ENCODE results near the gene APC.

The APC gene

DNA sequence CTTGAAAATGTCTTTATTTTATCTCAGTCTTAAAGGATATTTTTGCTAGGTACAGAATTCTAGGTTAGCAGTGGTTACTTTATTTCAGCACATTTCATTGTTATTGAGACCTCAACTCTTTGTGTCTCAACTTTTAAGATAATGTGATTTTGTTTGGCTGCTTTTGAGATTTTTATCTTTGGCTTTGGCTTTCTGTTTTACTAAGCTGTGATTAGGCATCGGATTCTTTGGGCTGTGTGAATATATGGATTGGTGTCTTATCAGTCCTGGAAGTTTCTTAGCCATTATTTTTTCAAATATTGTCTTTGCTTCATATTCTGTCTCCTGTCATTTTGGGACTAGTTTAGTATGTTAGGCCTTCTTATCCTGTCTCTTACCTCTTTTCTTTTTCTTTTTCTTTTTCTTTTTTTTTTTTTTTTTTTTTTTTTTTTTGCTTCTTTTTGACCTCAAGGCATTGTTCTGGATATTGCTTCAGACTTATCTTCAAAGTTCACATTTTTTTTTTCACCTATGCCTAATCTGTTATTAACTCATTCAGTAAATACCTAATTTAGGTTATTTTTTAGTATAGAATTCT, 20.1 kb upstream of the APC start:
- DNase-seq: no peak

DNA sequence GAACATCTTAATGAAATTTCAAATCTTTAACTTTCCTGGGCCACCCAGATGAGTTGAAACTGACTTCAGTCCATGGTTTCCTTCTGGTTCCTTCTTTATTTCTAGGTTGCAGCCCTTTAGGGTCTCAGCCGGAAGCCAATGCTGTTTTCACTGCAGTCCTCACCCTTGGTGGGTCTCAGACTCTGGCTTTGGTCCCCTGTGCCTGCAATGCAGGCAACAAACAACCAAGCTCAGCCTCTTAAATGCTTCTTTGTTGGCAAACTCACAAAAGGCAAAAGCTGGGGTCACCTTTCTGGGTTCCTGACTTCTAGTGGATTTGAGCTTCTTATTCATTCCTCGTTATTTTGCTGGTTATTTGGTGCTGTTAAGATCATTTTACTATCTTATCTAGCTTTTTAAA, 19.3 kb upstream of the APC start:
- DNase-seq: no peak

DNA sequence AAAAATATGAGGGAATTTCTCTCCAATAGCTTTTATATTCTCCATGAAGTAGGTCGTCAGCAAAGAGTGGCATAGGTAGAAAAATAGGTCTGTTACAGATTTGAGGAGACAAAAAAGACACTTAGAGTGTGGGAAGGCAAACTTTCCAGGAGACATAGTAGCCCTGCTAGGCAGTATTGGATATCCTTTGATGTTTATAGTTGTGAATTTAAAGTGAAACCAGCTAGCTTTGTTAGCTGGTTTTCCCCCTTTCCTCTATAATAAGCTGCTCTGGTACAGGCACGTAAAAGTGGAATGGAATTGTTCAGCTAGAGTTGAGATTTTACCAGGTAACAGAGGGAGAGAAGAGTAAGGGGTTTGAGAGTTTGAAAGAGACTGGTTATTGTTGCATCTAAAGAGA, 17.1 kb upstream of the APC start:
- DNase-seq: no peak

DNA sequence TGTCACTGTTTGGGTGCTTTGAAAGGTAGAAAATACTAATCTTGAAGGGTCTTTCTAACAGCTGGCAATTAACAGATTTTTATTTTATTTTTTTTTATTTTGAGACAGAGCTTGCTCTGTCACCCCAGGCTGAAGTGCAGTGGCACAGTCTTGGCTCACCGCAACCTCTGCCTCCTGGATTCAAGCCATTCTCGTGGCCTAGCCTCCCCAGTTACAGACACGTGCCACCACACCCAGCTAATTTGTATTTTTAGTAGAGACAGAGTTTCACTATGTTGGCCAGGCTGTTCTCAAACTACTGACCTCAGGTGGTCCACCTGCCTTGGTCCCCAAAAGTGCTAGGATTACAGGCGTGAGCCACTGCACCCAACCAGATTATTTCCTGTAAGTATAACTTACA, 12.8 kb upstream of the APC start:
- no peak for DNase-seq

DNA sequence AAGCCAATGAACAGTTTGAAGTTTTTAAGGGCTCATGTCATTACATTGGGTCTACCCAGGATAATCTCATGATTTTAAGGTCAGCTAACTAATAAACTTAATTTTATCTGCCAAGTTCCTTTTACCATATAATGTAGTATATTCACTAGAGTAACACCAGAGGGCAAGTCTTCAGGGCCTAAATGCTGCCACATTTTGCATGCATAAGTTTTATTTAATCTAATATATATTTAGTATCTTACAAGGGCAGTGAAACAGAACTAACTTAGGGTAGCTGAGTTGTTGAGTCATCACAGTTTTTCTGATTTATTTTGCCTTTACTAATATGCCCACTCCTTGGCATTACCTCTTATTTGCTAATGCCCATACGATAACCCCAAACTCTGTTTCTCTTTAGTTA, 8.1 kb upstream of the APC start:
- DNase-seq: no peak

DNA sequence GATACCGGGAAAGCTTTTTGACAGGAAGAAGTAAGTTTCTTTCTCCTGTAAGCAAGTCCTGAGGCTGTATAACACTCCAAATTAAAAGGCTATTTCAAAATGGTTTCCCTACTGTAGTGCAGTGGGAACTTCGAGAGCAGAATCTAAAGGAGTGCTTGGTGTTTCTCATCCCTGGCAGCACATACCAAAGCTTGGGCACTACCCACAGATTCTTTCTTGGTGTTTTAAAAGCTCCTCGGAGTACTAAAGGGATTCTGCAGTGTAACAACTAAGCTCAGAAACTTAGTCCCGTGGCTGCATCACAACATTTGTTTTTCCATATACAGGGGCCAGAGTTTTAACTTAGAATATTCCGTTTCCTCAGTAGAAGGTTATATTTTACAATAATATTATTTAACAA, 5.6 kb upstream of the APC start:
- DNase-seq: no peak

DNA sequence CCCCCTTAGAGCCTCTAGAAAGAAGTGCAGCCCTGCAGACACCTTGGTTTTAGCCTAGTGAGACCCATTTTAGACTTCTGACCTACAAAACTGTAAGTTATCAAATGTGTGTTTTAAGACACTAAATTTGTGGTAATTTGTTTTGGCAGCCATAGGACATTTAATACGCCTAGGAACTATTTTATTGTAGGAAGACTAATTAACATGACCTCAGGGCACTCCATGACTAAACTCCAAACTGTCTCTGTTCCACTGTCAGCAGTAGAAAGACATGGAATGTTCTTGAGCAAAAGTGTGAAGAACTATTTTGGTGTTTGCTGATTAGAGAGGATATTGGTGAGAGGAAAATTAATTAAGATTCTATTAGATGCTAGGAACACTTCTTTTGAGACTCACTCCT, 4.1 kb upstream of the APC start:
- DNase-seq: no peak

DNA sequence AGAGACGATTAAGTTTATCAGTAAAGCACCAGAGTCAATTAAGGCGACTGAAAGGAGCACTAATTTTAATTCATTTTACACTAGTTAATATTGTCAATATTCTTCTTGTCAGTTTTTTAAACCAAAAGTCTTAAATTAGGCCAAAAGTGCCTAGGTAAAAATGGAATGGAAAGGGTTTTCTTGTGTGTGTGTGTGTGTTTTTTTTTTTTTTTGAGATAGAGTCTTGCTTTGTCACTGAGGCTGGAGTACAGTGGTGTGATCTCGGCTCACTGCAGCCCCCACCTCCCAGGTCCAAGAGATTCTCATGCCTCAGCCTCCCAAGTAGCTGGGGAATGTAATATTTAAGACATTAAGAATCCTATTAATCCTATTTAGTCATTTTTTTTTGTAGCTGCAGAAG, 3.1 kb upstream of the APC start:
- no peak for DNase-seq

DNA sequence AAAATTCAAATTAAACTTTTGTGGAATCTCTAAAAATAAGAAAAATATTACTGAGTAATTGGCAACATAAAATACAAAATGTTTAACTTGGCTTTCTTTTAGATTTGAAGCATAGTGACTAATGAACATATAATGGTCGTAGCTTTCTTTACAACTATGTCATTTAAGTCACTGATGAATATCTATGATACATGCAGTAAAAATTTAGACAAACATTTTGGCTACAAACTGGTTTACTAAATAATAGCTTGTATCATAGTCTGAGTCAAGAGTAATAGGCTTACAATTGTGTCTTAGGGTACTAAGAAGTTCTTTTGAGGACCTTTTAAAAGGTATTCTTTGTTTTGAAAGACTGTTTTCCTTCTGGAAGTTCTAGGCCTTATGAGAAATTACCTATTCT, 2.0 kb upstream of the APC start:
- no peak for DNase-seq

DNA sequence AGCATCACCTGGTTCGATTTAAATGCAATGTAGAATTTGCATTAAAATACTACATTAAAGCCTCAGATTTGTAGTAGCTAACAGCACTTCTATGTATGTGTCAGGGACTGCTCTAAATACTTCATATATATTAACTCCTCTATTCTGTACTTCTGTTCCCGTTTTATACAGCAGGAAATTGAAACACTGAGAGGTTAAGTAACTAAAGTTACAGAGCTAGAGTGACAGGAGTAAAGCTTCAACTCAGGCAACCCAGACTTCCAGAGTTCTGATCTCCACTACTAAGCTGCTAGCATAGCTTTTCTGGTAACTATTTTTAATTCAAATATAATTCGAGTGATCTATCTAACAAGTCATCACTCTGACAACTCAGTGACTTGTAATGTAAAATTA, 619 bp upstream of the APC start:
- DNase-seq: no peak

DNA sequence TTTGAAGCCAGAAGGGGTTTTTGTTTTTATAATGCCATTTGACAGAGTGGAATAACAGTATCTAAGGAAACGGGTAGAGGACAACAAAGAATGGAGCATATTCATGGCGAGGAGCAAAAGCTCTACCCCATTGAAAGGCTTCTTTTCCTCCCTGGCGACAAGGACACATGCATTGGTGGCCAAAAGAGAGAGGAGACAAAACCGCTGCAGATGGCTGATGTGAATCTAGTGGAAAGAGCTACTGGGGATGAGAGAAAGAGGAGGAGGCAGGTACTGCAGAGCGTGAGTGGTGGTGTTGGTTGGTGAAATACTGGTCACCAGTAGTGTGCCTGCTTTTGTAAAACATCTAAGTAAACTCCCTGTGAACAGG, 491 bp downstream of the APC start:
- no peak for DNase-seq

DNA sequence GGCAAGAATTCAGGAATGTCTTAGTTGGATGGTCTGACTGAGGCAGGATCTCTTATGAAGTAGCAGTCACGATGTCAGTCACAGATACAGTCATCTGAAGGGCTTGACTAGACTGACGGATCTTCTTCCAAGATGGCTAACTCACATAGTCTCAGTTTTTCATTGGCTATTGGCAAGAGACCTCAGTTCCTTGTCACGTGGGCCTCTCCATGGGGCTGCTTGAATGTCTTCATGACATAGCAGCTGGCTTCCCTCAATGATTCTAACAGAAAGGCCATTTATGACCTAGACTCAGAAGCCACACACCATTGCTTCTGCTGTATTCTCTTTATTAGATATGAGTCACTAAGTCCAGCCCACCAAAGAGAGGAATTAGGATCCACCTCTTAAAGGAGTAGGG, 4.7 kb downstream of the APC start:
- DNase-seq: no peak

DNA sequence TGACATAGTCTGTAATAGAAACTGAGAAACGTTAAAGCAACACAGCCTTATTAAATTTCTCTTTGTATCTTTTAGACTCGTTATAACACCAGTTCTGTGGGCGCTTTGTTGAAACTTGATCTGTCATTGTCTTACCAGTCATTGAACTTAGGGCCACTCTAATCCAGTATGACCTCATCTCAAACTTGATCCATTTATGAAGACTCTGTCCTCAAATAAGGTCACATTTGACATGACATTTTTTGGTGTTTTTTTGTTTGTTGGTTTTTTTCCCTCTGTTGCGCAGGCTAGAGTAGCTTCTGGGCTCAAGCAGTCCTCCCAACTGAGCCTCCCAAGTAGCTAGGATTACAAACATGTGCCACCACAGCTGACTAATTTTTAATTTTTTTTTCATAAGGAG, 5.9 kb downstream of the APC start:
- no peak for DNase-seq

DNA sequence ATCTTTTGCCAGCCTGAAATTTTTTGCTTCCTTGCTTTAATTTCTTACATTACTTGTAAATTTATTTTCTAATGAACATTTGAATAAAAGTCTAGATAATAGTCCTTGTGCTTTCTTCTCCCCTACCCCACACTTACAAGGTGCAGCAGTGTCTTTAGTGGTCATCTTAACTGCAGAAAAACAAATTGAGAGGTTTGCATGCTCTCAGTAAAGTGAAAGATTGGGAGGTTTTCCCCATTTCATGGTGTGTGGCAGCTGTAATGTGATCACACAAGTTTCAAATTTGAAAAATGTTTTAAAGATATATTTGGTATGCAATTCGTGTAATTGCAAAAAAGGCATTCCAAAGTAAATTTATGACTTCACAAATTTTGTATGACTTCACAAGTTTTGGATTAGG, 14.7 kb downstream of the APC start:
- DNase-seq: no peak

DNA sequence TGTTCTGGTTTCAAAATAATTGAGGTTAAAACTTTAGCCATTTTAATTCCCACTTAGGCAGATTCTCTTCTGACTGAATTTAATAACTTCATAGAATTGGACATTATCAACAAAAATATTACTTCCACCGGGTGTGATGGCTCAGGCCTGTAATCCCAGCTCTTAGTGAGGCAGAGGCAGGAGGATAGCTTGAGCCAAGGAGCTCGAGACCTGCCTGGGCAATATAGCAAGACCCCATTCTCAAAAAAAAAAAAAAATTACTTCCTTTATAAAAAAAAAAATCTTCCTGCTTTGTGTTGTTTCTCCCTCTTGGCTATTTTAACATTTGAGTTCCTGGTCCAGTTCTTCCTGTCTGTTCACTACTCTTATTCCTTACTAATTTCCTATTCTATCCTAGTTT, 18.0 kb downstream of the APC start:
- no peak for DNase-seq

DNA sequence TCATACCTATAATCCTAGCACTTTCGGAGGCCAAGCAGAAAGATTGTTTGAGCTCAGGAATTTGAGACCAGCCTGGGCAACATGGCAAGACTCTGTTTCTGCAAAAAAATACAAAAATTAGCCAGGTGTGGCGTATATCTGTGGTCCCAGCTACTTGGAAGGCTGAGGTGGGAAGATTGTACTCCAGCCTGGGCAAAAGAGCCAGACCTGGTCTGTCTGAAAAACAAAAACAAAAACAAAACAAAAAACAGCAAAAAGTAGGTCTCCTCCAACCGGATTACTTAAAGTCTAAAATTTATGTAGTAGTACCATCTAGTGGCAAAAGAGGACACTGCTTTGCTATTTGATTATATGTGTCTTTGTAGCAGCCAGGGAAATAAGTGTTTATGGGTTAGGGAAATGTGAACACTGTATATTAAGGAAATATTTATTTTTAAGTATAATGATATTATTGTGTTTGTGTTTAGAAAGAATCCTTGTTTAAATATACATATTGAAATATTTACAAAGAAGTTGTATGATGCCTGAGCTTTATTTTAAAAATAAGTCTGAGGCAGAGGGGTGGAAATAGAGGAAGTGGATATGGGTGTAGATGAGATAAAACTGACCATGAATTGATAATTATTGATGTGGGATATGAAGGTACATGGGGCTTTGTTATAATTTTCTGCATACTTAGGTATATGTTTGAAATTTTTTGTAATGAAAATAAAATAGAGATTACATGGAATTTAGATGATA, 20.0 kb downstream of the APC start:
- DNase-seq: peak; percentile 74

DNA sequence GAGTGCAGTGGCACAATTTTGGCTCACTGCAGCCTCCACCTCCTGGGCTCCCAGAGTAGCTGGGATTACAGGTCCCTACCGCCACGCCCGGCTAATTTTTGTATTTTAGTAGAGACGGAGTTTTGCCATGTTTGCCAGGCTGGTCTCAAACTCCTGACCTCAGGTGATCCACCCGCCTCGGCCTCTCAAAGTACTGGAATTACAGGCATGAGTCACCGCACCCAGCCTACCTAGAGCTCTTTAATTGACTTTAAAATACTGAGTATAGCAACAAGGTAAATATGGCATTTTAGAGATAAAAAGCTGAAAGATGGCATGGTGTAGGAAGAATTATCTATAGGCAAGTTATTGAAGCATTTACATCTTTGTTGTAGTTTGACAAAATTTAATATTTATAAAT, 21.0 kb downstream of the APC start:
- DNase-seq: no peak

DNA sequence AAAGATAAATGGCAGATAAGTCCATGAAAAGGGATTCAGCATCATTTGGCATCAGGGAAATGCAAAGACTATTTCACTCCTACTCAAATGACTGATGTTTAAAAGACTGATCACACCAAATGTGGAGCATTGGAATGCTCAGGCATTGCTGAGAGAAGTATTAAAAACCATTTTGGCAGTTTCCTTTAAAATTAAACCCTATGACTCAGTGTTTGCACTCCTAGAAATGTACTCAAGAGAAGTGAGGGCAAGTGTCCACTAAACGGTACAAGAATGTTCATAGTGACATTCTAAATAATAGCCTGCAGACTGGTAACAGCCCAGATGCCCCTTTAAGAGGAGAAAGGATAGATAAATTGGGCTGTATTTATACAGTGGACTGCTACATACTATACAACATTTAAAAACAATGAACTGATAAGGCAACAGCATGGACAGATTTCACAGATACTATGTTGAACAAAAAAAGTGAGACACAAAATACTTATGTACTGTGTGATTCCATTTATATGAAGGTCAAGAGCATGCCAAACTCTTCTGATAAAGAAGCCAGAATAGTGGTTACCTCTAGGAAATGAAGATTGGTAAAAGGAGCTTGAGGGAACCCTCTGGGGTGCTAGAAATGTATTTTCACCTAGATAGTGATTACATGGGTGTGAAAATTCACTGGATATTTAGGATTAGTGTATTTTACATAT, 24.6 kb downstream of the APC start:
- peak; percentile 11 for DNase-seq

DNA sequence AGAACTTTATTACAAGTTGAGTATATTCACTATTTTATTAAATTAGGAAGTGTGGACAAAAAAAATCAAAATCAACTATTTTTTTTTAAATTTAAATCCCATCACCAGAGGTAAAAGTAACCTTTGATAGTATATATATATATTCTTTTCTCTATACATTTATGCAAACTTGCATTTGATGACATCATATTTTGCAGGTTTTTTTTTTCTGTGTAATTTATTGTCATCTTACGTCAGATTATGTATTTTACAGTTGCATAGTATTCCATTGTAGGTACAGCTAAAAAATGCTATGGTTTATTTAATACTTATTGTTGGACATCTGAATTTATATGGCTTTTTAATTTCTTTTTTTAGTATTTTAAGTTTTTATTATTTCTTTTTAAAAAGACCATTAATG, 25.5 kb downstream of the APC start:
- DNase-seq: no peak

DNA sequence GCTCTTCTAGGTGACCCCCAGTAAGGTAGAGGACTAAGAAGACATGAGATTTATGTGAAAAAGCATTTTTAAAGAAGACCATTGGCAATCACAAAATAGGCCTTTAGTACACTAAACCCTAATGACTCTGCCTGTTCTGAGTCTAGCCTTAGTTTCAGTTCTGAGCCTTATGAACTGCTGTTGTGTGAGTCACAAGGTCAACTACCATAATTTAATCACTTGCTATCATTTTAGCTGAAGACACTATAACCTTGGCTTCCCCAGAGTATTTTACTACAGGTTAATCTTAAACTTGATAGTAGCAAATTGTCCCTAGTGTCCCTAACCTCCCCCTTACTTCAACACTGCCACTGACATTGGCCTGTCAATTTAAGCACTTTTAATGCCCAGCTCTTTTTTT, 34.4 kb downstream of the APC start:
- DNase-seq: no peak

DNA sequence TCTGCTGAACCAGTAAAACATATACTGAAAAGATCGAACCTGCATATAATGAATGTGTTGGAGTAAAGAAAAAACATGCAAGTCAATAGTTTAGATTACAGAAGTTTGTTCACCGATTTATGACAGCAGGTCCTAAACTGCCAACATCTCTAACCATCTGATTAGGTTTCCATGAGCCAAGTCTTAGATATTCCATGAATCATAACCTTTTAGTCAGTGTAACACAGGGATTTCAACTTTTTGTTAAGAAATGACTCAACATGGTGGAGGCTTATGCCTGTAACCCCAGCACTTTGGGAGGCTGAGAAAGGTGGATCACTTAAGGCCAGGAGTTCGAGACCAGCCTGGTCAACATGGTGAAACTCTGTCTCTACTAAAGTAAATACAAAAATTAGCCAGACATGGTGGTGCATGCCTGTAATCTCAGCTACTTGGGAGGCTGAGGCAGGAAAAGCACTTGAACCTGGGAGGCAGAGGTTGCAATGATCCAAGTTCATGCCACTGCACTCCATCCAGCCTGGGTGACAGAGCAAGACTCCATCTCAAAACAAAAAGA, 38.7 kb downstream of the APC start:
- no peak for DNase-seq

DNA sequence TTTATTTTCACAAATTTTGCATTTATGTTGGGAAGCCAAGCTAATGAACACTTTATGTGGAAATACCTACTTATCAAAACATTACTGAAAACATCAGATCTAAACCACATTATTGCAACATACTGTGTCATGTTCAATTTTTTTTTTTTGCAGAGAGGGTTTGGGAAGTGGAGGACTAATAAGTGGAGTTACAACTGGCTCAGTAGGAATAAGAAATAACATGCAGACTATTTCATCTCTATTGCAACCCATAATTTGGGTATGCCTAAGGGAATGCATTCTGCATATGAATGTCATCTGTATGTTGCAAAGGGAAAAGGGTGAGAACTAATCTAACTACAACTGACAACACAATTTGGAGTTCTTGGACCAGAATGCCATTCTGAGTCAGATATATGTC, 41.8 kb downstream of the APC start:
- no peak for DNase-seq

DNA sequence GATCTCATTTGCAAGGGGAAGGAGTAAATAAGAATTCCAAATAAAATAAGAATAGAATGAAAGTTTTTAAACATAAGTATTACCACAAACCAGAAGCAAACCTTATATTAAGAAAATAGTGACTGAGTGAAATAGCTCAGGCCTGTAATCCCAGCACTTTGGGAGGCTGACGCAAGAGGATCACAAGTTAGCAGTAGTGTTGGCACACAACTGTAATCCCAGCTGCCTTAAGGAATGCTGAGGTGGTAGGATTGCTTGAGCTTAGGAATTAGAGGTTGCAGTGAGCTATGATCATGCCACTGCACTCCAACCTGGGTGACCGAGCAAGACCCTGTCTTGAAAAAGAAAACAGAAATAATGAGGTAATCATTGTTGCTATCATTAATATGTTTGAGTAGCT, 47.0 kb downstream of the APC start:
- no peak for DNase-seq

DNA sequence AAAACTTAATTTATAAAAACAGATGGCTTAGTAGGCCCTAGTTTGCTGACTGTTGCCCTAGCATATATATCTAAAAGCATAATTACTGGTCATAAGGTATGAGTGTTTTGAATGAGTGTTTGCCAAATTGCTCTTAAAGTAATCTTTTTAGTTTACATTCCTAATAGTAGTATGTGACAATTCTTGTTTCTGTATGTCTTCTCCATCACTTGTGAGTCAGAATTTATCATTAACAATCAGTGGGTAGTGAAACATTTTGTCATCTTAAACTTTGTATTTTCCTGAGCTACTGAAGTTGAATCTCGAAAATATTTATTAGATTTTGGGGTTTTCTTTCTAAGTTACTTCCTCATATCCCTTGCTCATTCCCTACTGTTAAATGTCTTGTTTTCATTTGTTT, 49.6 kb downstream of the APC start:
- DNase-seq: no peak

DNA sequence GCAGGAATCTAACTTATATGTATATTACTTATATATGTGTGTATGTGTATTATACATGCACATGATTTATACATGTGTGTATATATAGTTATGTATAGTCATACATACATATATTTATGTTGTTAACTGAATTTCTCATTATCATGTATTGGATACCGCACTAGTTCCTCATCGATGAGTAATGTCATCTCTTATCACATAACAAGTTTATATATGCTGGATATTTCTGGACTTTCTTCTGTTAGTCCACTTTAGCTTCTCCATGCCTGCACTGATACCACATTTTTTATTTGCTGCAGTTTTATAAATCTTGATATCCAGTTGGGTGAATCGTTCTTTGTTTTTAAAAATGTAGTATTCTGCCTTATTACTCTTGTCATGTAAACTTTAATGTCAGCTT, 50.2 kb downstream of the APC start:
- no peak for DNase-seq
